SU-DHL-6 (cell line): ENCODE results near the gene HRH2.

Experiments used
- H2AFZ ChIP-seq: fragments of 200-600 bp; sonication (generic); 2 replicates; pipeline ENCODE4 v1.6.1; 2014; ENCODE audit warnings: low read depth, mild to moderate bottlenecking, moderate library complexity, mixed read lengths, antibody characterized with exemption, low read length; ENCODE audit not compliant: severe bottlenecking
- H3F3A ChIP-seq: fragments of 200-600 bp; shearing (Covaris generic); 2 replicates; pipeline ENCODE4 v1.6.0; 2016; ENCODE audit warnings: antibody characterized with exemption, mild to moderate bottlenecking; ENCODE audit not compliant: insufficient read depth
- H3K27ac ChIP-seq: fragments of 200-600 bp; sonication (generic); 2 replicates; pipeline ENCODE4 v1.5.1; 2016; ENCODE audit warnings: low read depth, mild to moderate bottlenecking, low read length, moderate library complexity, mixed read lengths
- H3K27me3 ChIP-seq: fragments of 200-600 bp; sonication (generic), shearing (Covaris generic); 2 replicates; pipeline ENCODE4 v1.6.0; 2014; ENCODE audit warnings: mild to moderate bottlenecking, low read length
- H3K36me3 ChIP-seq: fragments of 200-600 bp; sonication (generic); 2 replicates; pipeline ENCODE4 v1.6.1; 2014; ENCODE audit warnings: mild to moderate bottlenecking, low read length, mixed read lengths
- H3K4me2 ChIP-seq: fragments of 300-600, 200-600 bp; shearing (Covaris generic), sonication (generic); 2 replicates; pipeline ENCODE4 v1.6.0; 2014; ENCODE audit warnings: low read length, low read depth, mild to moderate bottlenecking; ENCODE audit not compliant: poor library complexity, severe bottlenecking
- H3K4me3 ChIP-seq: fragments of 200-600 bp; sonication (generic); 2 replicates; pipeline ENCODE4 v1.5.1; 2014; ENCODE audit warnings: antibody characterized with exemption, low read length, mild to moderate bottlenecking, mixed read lengths; ENCODE audit not compliant: insufficient read depth, poor library complexity, severe bottlenecking
- H3K79me2 ChIP-seq: fragments of 200-600 bp; sonication (generic); 2 replicates; pipeline ENCODE4 v1.6.1; 2014; ENCODE audit warnings: mild to moderate bottlenecking, low read length, moderate library complexity; ENCODE audit not compliant: insufficient read depth
- H3K9ac ChIP-seq: fragments of 200-600 bp; sonication (generic); 2 replicates; pipeline ENCODE4 v1.7.0; 2014; ENCODE audit warnings: mild to moderate bottlenecking, low read length
- H3K9me2 ChIP-seq: fragments of 200-600 bp; sonication (generic); replicated peaks from 2 replicates; pipeline ENCODE4 v1.6.1; 2014; ENCODE audit warnings: low read length; ENCODE audit not compliant: insufficient read depth
- H3K9me3 ChIP-seq: fragments of 200-600 bp; sonication (generic); 2 replicates; pipeline ENCODE4 v1.6.1; 2014; ENCODE audit warnings: low read length, mixed read lengths; ENCODE audit not compliant: insufficient read depth
- H4K20me1 ChIP-seq: fragments of 200-600 bp; sonication (generic); 2 replicates; pipeline ENCODE4 v1.6.1; 2014; ENCODE audit warnings: low read depth, mild to moderate bottlenecking, antibody characterized with exemption, low read length, moderate library complexity, mixed read lengths
- EZH2phosphoT487 ChIP-seq: fragments of 200-600 bp; sonication (generic), shearing (Covaris generic); conservative IDR thresholded peaks from 2 replicates; pipeline ENCODE4 v1.6.1; 2018; ENCODE audit warnings: mild to moderate bottlenecking, antibody characterized with exemption, low read length, moderate library complexity, mixed read lengths
- TF ChIP-seq, protein P1 (sequence below): fragments of 200-600 bp; sonication (generic); IDR thresholded peaks from one replicate; pipeline ENCODE4 v1.5.1; 2017; ENCODE audit warnings: antibody characterized with exemption, mild to moderate bottlenecking, low read length, moderate library complexity; ENCODE audit not compliant: insufficient read depth, poor library complexity, severe bottlenecking

Gene HRH2

DNA sequence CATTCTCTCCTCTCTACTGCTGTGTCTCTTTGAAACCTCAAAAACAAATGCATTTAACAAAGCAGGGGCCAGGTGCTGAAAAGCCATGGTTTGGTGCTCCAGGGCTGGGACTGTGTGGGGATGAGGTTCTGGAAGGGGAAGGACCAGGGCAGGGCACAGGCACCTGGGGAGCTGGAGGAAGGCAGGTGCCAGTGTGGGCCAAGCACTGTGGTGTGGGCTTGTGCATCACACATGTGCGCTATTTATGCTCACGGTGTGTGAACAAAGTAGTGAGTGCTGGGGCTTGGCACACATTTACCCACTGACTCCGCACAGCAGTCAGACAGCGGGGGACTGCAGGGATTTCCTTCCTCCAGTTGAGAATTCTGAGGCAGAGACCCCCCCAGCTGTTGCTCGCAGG is 10.1 kb downstream of the HRH2 start:
- Histone ChIP-seq H3K79me2 (no peaks in the 10 kb centered on the region), H3F3A (no peaks in the 10 kb centered on the region), H4K20me1 (no peaks in the 10 kb centered on the region), H3K9me2 (no peaks in the 10 kb centered on the region), H3K27me3 (no peaks in the 10 kb centered on the region), H2AFZ (no peak overlapping the region), H3K9ac (no peak overlapping the region), H3K4me3 (no peak overlapping the region), H3K27ac (no peak overlapping the region), H3K4me2 (no peak overlapping the region), H3K9me3 (no peaks in the 10 kb centered on the region), H3K36me3 (no peaks in the 10 kb centered on the region)
- TF ChIP-seq, protein P1, sequence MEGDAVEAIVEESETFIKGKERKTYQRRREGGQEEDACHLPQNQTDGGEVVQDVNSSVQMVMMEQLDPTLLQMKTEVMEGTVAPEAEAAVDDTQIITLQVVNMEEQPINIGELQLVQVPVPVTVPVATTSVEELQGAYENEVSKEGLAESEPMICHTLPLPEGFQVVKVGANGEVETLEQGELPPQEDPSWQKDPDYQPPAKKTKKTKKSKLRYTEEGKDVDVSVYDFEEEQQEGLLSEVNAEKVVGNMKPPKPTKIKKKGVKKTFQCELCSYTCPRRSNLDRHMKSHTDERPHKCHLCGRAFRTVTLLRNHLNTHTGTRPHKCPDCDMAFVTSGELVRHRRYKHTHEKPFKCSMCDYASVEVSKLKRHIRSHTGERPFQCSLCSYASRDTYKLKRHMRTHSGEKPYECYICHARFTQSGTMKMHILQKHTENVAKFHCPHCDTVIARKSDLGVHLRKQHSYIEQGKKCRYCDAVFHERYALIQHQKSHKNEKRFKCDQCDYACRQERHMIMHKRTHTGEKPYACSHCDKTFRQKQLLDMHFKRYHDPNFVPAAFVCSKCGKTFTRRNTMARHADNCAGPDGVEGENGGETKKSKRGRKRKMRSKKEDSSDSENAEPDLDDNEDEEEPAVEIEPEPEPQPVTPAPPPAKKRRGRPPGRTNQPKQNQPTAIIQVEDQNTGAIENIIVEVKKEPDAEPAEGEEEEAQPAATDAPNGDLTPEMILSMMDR: no peak
- no peak for TF ChIP-seq EZH2phosphoT487

DNA sequence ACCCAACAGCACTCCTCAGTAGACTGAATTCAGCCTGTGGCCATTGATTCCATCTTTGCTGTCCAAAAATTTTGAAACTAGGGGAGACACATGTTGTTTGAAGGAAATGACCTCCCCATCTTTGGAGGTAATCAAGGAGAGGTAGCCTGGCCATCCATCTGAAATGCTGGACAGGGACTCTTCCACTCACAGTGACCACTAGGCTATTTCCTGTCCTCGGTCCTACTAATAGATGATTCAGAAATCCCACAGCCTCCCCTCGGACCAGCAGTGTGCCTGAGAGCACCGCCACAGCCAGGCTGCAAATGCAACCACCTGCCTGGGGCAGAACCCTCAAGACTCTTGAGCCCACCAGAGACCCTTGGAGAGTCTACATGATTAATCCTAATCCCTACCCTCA is 12.5 kb downstream of the HRH2 start:
- no peak overlapping the region for H3K9ac ChIP-seq
- H3K79me2 ChIP-seq: no peaks in the 10 kb centered on the region
- H3F3A ChIP-seq: no peaks in the 10 kb centered on the region
- no peak overlapping the region for H3K27ac ChIP-seq
- H3K4me3 ChIP-seq: no peak overlapping the region
- no peak overlapping the region for H3K4me2 ChIP-seq
- H2AFZ ChIP-seq: no peak overlapping the region
- no peaks in the 10 kb centered on the region for H3K9me2 ChIP-seq
- no peaks in the 10 kb centered on the region for H4K20me1 ChIP-seq
- no peaks in the 10 kb centered on the region for H3K27me3 ChIP-seq
- TF ChIP-seq, protein P1: no peak
- TF ChIP-seq EZH2phosphoT487: no peak
- H3K36me3 ChIP-seq: no peaks in the 10 kb centered on the region
- H3K9me3 ChIP-seq: no peaks in the 10 kb centered on the region

DNA sequence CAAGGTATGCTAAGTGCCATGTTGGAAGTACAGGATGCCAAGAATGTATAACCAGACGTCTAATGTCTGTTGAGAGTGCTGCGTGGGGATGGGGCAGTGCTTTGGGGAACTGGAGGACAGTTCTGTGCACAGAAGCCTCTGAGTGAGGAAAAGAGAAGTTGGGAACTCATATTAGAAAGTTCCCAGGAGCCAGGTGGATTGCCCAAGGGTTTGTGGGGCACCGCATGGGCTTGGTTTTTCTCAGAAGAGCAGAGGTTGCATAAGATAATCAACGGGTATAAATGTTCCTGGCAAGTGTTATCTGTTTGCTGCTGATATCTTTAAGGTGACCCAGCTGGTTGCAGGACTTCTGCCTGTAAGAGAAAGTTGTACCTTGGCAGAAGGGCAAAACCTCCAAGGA is 13.1 kb downstream of the HRH2 start:
- H2AFZ ChIP-seq: no peak overlapping the region
- no peaks in the 10 kb centered on the region for H4K20me1 ChIP-seq
- no peak overlapping the region for H3K4me3 ChIP-seq
- no peaks in the 10 kb centered on the region for H3F3A ChIP-seq
- H3K9me3 ChIP-seq: no peaks in the 10 kb centered on the region
- H3K27me3 ChIP-seq: no peaks in the 10 kb centered on the region
- no peaks in the 10 kb centered on the region for H3K79me2 ChIP-seq
- H3K27ac ChIP-seq: no peak overlapping the region
- no peak overlapping the region for H3K4me2 ChIP-seq
- no peak for TF ChIP-seq EZH2phosphoT487
- TF ChIP-seq, protein P1: no peak
- H3K9ac ChIP-seq: no peak overlapping the region
- H3K36me3 ChIP-seq: no peaks in the 10 kb centered on the region
- no peaks in the 10 kb centered on the region for H3K9me2 ChIP-seq

DNA sequence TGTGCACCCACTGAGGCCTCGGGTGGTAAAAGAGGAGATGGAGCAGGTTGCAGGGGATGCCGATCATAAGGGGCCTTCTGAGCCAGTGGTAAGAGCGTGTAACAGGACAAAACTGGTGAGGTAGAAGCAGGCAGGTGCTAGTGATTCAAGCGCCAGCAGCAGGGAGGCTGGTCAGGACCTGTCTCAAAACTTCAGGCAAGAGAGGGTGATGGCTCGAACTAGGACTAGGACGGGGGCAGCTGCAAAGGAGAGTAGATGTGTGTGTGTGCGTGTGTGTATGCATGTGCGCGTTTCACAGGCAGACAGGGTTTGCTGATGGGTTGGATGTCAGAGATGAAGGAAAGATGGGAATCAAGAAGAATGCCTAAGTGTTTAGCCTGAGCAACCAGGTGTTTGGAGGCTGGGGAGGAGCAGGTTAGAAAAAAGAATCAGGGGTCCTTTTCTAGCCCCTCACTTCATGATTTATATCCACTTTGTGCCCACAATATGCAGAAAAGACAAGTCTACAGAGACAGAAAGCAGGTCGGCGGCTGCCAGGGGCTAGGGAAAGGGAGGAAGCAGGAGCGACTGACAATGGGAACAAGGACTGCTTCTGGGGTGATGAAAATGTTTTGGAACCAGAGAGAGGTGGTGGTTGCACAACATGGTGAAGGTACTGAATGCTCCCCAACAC is 15.2 kb downstream of the HRH2 start:
- Histone ChIP-seq H3F3A (no peaks in the 10 kb centered on the region), H3K4me2 (no peak overlapping the region), H3K27ac (no peak overlapping the region), H4K20me1 (no peaks in the 10 kb centered on the region), H2AFZ (no peak overlapping the region), H3K36me3 (no peaks in the 10 kb centered on the region), H3K9me2 (no peaks in the 10 kb centered on the region), H3K27me3 (no peaks in the 10 kb centered on the region), H3K79me2 (no peaks in the 10 kb centered on the region), H3K4me3 (no peak overlapping the region), H3K9ac (no peak overlapping the region), H3K9me3 (no peaks in the 10 kb centered on the region)
- TF ChIP-seq EZH2phosphoT487: no peak
- TF ChIP-seq, protein P1: no peak
